HFFc6 (cell line): ENCODE results near the gene OTOS. TPM values are rescaled to one million over a fixed set of nuclear protein-coding genes. Genes with fewer than 3 reads are reported as not detected.

Experiments used
- DNase-seq: peaks from one replicate; pipeline ENCODE4 v3.0.0-alpha.2; 2018
- H3K27ac Mint-ChIP-seq: 2 replicates; pipeline ENCODE4 v1.8.0; 2020; ENCODE audit warnings: mild to moderate bottlenecking, mixed read lengths
- H3K27me3 Mint-ChIP-seq: 2 replicates; pipeline ENCODE4 v1.8.0; 2021; ENCODE audit warnings: mild to moderate bottlenecking, moderate library complexity, mixed read lengths; ENCODE audit not compliant: insufficient read depth
- H3K36me3 Mint-ChIP-seq: 2 replicates; pipeline ENCODE4 v1.8.0; 2021; ENCODE audit warnings: low read depth, mixed read lengths
- H3K4me1 Mint-ChIP-seq: 2 replicates; pipeline ENCODE4 v1.8.0; 2020; ENCODE audit warnings: low read depth, mixed read lengths
- H3K4me3 Mint-ChIP-seq: 2 replicates; pipeline ENCODE4 v1.8.0; 2020; ENCODE audit warnings: mild to moderate bottlenecking, moderate library complexity, mixed read lengths
- H3K9me3 Mint-ChIP-seq: 2 replicates; pipeline ENCODE4 v1.8.0; 2020; ENCODE audit warnings: mild to moderate bottlenecking, mixed read lengths
- total RNA-seq, 6 experiments: library from RNA; stranded (reverse); fragmentation: NEBNext Ultra II Directional; extraction: Animal tissue kit (Norgen Biotek cat#: 25700); gene quantifications; 2 replicates in 1 of 6; 3 replicates in 5 of 6; pipeline ENCODE4 v1.2.3, GENCODE V29; 2021
- TF ChIP-seq, protein P1 (sequence below): fragments of 200-600 bp; sonication (generic); IDR thresholded peaks from 2 replicates; pipeline ENCODE4 v1.5.0; 2021; ENCODE audit warnings: antibody characterized with exemption, mild to moderate bottlenecking

OTOS gene
- total RNA-seq, 6 experiments from 2014 or later, result 0.27 to 0.43 TPM; not detected in 4

DNA sequence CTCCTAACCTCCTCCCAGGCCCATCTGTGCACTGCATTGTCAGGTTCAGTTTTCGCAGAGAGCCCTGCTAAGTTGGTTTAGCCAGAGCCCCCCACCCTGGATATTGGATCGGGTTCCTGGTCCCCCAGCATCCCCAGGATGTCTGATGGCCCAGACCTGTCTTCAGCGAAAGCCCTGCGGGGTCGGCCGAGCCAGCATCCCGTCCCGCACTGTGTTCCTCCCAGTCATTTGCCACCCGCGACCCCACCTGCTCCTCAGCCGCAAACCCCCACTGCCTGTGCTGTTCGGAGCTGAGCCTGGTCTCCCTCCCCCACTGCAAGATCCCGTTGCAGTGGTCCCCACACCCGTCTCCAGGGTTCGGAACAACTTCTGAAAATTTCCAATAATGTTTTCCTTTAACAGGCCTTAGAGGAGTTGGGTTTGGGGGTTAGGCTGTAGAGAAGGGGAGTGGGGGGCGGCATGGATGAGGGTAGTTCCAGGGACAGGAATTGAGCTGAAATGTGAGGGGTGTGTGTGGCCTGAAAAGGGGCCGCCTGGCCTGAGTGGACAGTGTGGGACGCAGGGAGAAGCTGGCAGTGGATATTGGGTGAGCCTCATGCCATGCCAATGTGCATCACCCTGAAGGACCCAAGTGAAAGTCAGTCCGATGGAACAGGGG, 2.7 kb downstream of the OTOS start:
- TF ChIP-seq, protein P1, sequence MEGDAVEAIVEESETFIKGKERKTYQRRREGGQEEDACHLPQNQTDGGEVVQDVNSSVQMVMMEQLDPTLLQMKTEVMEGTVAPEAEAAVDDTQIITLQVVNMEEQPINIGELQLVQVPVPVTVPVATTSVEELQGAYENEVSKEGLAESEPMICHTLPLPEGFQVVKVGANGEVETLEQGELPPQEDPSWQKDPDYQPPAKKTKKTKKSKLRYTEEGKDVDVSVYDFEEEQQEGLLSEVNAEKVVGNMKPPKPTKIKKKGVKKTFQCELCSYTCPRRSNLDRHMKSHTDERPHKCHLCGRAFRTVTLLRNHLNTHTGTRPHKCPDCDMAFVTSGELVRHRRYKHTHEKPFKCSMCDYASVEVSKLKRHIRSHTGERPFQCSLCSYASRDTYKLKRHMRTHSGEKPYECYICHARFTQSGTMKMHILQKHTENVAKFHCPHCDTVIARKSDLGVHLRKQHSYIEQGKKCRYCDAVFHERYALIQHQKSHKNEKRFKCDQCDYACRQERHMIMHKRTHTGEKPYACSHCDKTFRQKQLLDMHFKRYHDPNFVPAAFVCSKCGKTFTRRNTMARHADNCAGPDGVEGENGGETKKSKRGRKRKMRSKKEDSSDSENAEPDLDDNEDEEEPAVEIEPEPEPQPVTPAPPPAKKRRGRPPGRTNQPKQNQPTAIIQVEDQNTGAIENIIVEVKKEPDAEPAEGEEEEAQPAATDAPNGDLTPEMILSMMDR, result no peak
- peaks cover 21% of the 10 kb centered on the region for H3K27me3 Mint-ChIP-seq
- DNase-seq, result no peak
- H3K4me3 Mint-ChIP-seq, result no peak overlapping the region
- H3K4me1 Mint-ChIP-seq, result peaks cover 24% of the 10 kb centered on the region
- no peaks in the 10 kb centered on the region; the same call in 1 of the 2 replicates for H3K36me3 Mint-ChIP-seq
- H3K9me3 Mint-ChIP-seq, result no peaks in the 10 kb centered on the region
- no peak overlapping the region for H3K27ac Mint-ChIP-seq

DNA sequence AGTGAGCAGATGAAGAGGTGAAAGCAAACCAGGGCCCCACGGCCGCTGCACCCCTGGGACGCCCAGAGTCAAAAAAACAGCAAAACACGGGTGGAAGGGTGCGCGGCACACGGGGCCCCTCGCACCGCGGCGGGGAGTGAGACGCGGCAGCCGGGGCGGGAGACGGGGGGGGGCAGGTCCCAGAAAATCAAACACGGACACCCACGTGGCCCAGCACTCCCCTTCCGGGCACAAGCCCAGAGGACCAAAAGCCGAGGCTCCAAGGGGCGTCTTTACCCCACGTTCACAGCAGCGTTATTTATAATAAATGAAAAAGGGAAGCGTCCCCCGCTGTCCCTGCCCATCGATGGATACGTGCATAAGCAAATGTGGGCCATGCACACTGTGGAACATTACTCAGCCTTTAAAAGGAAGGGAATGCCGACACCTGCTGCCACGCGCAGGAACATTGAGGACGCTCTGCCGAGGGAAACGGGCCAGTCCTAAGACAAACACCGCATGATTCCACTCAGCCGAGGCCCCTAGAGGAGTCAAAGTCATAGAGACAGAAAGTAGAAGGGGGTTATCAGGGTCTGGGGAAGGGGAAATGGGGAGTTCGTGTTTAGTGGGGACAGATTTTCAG, 3.7 kb downstream of the OTOS start:
- Mint-ChIP-seq H3K9me3 (no peaks in the 10 kb centered on the region), H3K4me3 (peak overlapping the region; percentile 93), H3K36me3 (peaks cover 7% of the 10 kb centered on the region), H3K27ac (no peak overlapping the region), H3K4me1 (peaks cover 24% of the 10 kb centered on the region), H3K27me3 (peaks cover 17% of the 10 kb centered on the region)
- TF ChIP-seq, protein P1, result no peak
- no peak for DNase-seq

GRCh38 chr2:240136013-240136670, 4.3 kb downstream of the OTOS start, which contains the start of gene COPS9:
Gene COPS9, minus strand, starts transcription at chr2:240136305. Its CDS starts 21 bp downstream, at chr2:240136284.
- Mint-ChIP-seq H3K4me3 (peak within 1 kb of the TSS; percentile 93), H3K4me1 (peaks cover 24% of the 10 kb centered on the region), H3K27me3 (peaks cover 11% of the 10 kb centered on the region), H3K27ac (peak within 1 kb of the TSS; percentile 90), H3K36me3 (peaks cover 8% of the 10 kb centered on the region), H3K9me3 (no peaks in the 10 kb centered on the region)
- TF ChIP-seq, protein P1, result peak; percentile 10; the same call in 1 of the 2 replicates
- DNase-seq, result peak; percentile 87

DNA sequence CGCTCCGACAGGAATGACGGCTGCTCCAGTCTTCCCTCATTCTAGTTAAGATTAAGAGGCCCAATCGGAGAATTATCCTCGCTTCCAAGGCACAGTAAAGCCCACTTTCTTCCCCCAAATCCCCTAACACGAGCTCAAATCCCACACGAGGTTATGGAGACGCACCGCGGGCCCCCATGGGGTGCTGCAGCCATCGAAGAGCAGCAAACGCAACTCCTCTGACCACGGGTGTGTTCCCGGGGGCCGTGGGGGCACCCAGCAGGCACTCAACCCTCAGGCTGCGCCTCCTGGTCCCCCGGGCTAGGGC, 4.8 kb downstream of the OTOS start:
- Mint-ChIP-seq H3K36me3 (peaks cover 13% of the 10 kb centered on the region), H3K27ac (peak overlapping the region; percentile 90), H3K9me3 (no peaks in the 10 kb centered on the region), H3K4me3 (peak overlapping the region; percentile 93), H3K27me3 (peaks cover 8% of the 10 kb centered on the region), H3K4me1 (peaks cover 24% of the 10 kb centered on the region)
- TF ChIP-seq, protein P1, result no peak
- no peak for DNase-seq

DNA sequence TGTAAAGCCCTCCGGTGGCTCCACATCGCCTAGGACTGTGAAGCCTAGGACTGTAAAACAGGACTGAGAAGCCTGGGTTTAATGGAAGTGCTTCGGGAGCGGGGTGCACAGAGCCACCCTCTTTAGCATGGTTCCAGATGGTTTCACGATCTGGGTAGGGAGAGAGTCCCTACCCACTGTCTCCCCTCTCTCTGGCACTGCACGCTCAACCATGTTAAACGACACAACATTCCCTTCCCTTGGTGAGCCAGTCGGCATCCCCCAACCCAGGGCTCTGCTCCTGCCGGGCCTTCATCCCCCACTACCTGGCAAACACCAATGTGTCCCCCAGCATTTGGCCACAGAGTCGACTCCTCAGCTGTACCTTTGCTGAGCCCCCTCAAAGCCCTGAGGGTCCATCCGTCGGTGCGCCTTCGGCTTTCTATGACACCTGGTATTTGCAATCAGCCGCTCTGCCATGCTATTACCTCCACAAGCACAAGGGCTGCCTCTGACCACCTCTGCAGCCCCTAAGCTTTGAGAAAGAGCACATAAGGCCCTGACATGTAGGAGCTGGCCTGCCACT, 5.4 kb downstream of the OTOS start:
- Mint-ChIP-seq H3K27me3 (peaks cover 4% of the 10 kb centered on the region), H3K27ac (peak overlapping the region; percentile 90), H3K36me3 (peaks cover 19% of the 10 kb centered on the region), H3K4me1 (peaks cover 24% of the 10 kb centered on the region), H3K4me3 (peak overlapping the region; percentile 93), H3K9me3 (no peaks in the 10 kb centered on the region)
- TF ChIP-seq, protein P1, result no peak
- DNase-seq, result no peak
